NOMO-1 treated with DMSO at 0.1 percent for 48 hours (cell line): Measurements from ENCODE around the gene GDI1.
A peak's percentile ranks its signal among the peaks of the same experiment; 100 is the strongest.

Source experiments
- DNase-seq: peaks from one replicate; lab custom pipeline; 2025; ENCODE audit not compliant: unreplicated experiment; lab: John Stamatoyannopoulos, UW

GDI1 gene

GRCh38 chrX:154481195-154481594 is 44.2 kb downstream of the GDI1 start:
- no peak for DNase-seq

GRCh38 chrX:154481911-154482601 is 45.1 kb downstream of the GDI1 start:
- no peak for DNase-seq

GRCh38 chrX:154482786-154483185 is 45.8 kb downstream of the GDI1 start:
- no peak for DNase-seq

- DNase-seq, result no peak
Measured at GRCh38 chrX:154483325-154483724, 46.4 kb downstream of the GDI1 start.

GRCh38 chrX:154484255-154485149 is 47.5 kb downstream of the GDI1 start:
- DNase-seq, result no peak

- no peak for DNase-seq
Measured at GRCh38 chrX:154485150-154486051, 48.4 kb downstream of the GDI1 start.

- DNase-seq, result no peak
Measured at GRCh38 chrX:154486052-154486395, 49.1 kb downstream of the GDI1 start.

GRCh38 chrX:154486396-154487207 is 49.6 kb downstream of the GDI1 start, which contains the start of gene UBL4A:
Gene UBL4A (minus strand): TSS chrX:154486615. CDS start chrX:154486584, 31 bp downstream.
- no peak for DNase-seq

GRCh38 chrX:154487518-154488290 is 50.8 kb downstream of the GDI1 start:
- DNase-seq, result no peak

- DNase-seq, result no peak
Measured at GRCh38 chrX:154488336-154489075, 51.6 kb downstream of the GDI1 start.

- DNase-seq, result no peak
Measured at GRCh38 chrX:154489182-154489581, 52.2 kb downstream of the GDI1 start.

- no peak for DNase-seq
Measured at GRCh38 chrX:154490021-154490413, 53.1 kb downstream of the GDI1 start.

GRCh38 chrX:154490414-154491083 is 53.6 kb downstream of the GDI1 start, which contains the start of gene SLC10A3:
Gene SLC10A3 (minus strand): TSS chrX:154490629. CDS start chrX:154488940, 1,689 bp downstream.
- peak; percentile 77 for DNase-seq
